ENCODE measurements around the gene RXRA.

- TF ChIP-seq, protein P1, sequence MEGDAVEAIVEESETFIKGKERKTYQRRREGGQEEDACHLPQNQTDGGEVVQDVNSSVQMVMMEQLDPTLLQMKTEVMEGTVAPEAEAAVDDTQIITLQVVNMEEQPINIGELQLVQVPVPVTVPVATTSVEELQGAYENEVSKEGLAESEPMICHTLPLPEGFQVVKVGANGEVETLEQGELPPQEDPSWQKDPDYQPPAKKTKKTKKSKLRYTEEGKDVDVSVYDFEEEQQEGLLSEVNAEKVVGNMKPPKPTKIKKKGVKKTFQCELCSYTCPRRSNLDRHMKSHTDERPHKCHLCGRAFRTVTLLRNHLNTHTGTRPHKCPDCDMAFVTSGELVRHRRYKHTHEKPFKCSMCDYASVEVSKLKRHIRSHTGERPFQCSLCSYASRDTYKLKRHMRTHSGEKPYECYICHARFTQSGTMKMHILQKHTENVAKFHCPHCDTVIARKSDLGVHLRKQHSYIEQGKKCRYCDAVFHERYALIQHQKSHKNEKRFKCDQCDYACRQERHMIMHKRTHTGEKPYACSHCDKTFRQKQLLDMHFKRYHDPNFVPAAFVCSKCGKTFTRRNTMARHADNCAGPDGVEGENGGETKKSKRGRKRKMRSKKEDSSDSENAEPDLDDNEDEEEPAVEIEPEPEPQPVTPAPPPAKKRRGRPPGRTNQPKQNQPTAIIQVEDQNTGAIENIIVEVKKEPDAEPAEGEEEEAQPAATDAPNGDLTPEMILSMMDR (IDR thresholded peaks at IDR 0.05), result no peak
- no peak for TF ChIP-seq POLR2A (IDR thresholded peaks at IDR 0.05)
Measured at GRCh38 chr9:134373269-134373668, 47.0 kb downstream of the RXRA start.
